HUES6 (cell line): Measurements from ENCODE around the gene GSG1.

Experiments
- H3K27ac ChIP-seq: 2 replicates; pipeline ENCODE4 v1.7.0; 2013; ENCODE audit warnings: low read depth, mild to moderate bottlenecking, low read length, inconsistent platforms
- H3K27me3 ChIP-seq: 2 replicates; pipeline ENCODE4 v1.6.1; 2013; ENCODE audit warnings: low read length; ENCODE audit not compliant: control insufficient read depth, insufficient read depth
- H3K36me3 ChIP-seq: 2 replicates; pipeline ENCODE4 v1.6.1; 2013; ENCODE audit warnings: low read length; ENCODE audit not compliant: control insufficient read depth, insufficient read depth
- H3K4me1 ChIP-seq: 2 replicates; pipeline ENCODE4 v1.6.1; 2013; ENCODE audit warnings: low read length; ENCODE audit not compliant: control insufficient read depth, insufficient read depth
- H3K4me3 ChIP-seq: 2 replicates; pipeline ENCODE4 v1.5.1; 2013; ENCODE audit warnings: low read depth, low read length
- H3K9ac ChIP-seq: one replicate; pipeline ENCODE4 v1.6.1; 2013; ENCODE audit warnings: mild to moderate bottlenecking, low read length
- H3K9me3 ChIP-seq: 2 replicates; pipeline ENCODE4 v1.6.1; 2013; ENCODE audit warnings: low read depth, low read length; ENCODE audit not compliant: control insufficient read depth, insufficient read depth

GSG1 gene

DNA sequence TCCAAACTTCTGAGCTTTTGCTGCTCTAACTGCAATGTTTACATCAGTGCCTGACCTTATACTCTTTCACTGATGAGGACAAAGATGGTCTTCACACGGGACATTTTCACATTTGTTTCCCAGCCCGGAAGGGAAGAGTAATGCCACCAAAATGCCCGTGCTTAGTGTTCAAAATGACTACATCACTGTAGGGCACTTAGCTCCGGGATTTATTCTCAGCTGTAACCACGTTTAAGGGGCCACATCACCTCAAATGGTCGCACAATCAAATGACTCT lies 2.9 kb downstream of the GSG1 start:
- Histone ChIP-seq H3K27me3 (no peaks in the 10 kb centered on the region), H3K9me3 (no peaks in the 10 kb centered on the region), H3K36me3 (no peaks in the 10 kb centered on the region), H3K9ac (peak overlapping the region; percentile 62), H3K4me1 (peaks cover 41% of the 10 kb centered on the region), H3K4me3 (peak overlapping the region; percentile 78), H3K27ac (peak overlapping the region; percentile 33; the same call in 1 of the 2 replicates)

DNA sequence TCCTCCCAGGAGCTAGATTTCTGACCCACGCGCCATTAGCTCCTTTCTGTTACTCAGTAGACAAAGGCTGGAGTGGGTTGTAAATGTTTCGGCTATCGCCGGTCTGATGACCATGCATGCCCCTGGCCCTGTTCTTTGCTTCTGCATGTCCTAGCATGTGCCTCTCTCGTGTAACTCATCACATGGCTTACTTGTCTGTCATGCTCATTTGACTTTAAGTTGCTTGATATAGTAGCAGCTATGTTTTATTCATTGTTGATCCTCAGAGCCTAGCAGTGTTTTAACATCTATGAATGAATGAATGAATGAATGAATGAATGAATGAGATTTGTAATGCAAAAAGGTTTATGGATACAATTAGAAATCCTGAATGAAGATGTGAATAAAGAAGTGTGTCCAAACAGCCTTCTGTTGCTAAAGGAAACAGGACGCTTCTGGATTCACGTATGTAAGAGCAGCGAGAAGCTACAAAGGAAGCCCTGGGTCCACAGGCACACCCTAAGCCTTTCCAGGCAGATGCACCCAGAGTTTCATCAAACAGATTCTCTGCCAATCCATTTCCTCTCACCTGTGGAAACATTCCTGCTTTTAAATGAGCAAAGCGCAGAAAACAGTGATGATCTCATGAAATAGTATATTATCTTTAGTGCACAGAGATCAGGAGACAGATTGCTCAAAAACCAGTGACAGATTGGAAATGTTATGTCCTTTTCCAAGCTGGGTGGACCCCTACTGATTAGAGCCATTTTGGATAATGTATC lies 3.4 kb downstream of the GSG1 start:
- Histone ChIP-seq H3K4me3 (peak overlapping the region; percentile 78), H3K9ac (peak overlapping the region; percentile 62), H3K4me1 (peaks cover 41% of the 10 kb centered on the region), H3K27me3 (no peaks in the 10 kb centered on the region), H3K9me3 (no peaks in the 10 kb centered on the region), H3K27ac (peak overlapping the region; percentile 33; the same call in 1 of the 2 replicates), H3K36me3 (no peaks in the 10 kb centered on the region)

DNA sequence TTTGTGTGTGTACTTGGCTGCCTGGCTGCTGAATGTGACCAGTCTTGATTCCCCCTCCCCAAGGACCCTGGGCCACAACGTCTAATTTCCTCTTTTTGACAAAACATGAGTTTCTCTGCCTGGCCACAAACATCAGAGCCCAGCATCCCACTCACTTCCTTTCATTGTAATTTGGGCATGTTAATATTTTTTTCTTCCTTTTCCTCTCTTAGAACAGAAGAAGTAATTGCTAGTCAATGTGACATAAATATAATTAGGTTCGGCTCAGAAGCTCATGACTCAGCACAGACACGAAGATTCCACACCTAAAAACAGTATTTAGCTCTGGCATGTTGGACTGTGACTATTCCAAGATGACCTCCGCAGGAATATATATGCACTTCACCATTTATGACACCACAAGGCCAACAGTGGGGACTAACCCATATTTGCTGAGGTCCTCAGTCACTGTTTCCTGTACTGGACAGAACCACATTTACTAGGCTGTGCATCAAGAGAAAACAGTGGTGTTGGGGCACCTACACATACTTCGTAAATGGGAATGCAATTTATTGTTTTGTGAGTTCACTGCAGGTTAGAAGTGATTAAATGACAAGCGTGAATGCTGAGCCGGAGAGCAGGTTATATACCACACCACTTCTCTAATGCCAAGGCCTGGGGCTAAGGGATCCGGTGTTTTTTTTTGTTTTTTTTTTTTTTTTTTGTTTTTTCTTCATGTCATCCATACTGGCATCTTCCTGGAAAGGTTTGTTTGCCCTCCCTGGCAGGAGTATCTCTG lies 4.2 kb downstream of the GSG1 start:
- Histone ChIP-seq H3K27ac (peak overlapping the region; percentile 28; the same call in 1 of the 2 replicates), H3K9me3 (no peaks in the 10 kb centered on the region), H3K4me3 (no peak overlapping the region), H3K27me3 (no peaks in the 10 kb centered on the region), H3K36me3 (no peaks in the 10 kb centered on the region), H3K4me1 (peaks cover 41% of the 10 kb centered on the region), H3K9ac (no peak overlapping the region)

DNA sequence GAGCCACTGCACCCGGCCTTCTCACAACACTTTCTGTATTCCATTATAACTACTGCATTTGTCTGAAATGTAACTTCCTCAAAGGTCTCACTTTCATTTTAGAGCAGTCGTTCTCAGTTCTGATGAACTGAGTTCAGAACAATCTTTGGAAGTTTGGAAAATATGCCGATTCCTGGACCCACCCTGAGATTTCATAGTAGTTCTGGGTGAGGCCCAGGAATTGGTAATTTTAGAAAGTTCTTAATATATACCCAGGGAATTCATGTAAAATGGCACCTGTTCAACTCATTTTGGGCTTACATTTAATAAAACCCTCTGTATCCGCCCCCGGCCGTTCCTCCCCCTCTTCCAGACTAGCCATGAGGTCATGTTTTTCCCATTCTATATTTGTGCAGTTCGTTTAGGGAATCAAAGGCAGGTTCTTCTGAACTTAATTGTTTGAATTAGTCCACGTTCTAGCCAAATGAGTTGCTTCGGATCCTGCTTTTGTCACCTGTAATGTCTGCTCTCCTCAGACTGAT lies 5.9 kb downstream of the GSG1 start:
- no peak overlapping the region for H3K27ac ChIP-seq

DNA sequence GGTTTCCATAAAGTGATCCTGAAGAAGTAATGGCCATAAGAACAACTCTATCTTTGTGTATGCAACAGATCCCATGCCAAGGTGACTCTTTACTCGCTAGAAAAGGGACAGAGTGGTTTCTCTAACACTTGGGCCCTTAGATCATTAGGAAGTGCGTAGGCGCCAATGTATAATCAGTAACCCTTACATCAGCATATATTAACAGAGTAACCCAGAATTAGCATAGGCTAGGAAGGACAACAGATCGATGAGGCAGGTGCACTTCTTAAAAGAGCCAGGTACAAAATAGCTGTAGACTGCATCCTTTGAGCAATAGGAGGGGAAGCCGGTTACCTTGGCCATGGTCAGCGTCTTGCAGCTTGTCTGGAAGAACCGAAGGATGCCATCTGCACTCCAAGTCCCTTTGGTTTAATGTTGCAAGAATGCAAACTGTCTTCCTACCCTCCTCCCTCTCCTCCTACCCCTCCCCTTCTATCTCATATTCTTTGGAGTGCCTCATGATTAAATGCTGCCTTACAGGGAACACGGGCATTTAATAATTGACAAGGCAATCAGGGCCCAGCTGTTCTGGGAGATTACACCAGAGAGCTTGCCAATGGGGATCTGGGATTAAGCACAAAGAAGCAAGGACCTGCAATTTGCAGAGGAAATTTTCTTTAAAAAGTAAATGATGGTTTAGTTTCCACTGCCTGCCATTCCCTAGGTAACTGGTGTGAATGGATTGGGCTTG lies 8.0 kb downstream of the GSG1 start:
- peaks cover 38% of the 10 kb centered on the region for H3K4me1 ChIP-seq
- H3K9me3 ChIP-seq: no peaks in the 10 kb centered on the region
- H3K36me3 ChIP-seq: no peaks in the 10 kb centered on the region
- H3K9ac ChIP-seq: no peak overlapping the region
- no peak overlapping the region for H3K4me3 ChIP-seq
- H3K27ac ChIP-seq: no peak overlapping the region
- H3K27me3 ChIP-seq: no peaks in the 10 kb centered on the region

More for the DNA sequence above, 5.9 kb downstream of the GSG1 start:
- Histone ChIP-seq H3K4me1 (peaks cover 41% of the 10 kb centered on the region), H3K4me3 (no peak overlapping the region), H3K27me3 (no peaks in the 10 kb centered on the region), H3K9ac (no peak overlapping the region), H3K9me3 (no peaks in the 10 kb centered on the region), H3K36me3 (no peaks in the 10 kb centered on the region)

DNA sequence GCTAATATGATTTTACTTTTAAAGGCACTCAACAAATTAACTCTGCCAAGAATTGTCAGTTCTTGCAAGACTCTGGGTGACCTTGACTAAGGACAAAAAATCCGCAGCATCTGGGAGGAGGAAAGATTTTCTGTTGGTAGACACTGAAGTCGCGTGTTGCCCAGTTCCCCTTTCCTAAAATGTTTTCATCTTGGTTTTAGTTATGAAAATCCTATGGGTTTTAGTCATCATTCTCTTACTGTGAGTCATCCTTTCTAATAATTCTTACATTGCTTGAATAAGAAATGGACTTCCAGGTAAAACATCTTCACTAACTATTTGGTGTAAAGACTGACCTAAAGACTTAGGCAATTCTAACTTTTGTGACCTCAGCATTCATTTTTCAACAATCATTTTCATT lies 9.1 kb downstream of the GSG1 start:
- H3K36me3 ChIP-seq: no peaks in the 10 kb centered on the region
- peaks cover 29% of the 10 kb centered on the region for H3K4me1 ChIP-seq
- H3K4me3 ChIP-seq: no peak overlapping the region
- no peaks in the 10 kb centered on the region for H3K27me3 ChIP-seq
- H3K27ac ChIP-seq: no peak overlapping the region
- H3K9me3 ChIP-seq: no peaks in the 10 kb centered on the region
- H3K9ac ChIP-seq: no peak overlapping the region

DNA sequence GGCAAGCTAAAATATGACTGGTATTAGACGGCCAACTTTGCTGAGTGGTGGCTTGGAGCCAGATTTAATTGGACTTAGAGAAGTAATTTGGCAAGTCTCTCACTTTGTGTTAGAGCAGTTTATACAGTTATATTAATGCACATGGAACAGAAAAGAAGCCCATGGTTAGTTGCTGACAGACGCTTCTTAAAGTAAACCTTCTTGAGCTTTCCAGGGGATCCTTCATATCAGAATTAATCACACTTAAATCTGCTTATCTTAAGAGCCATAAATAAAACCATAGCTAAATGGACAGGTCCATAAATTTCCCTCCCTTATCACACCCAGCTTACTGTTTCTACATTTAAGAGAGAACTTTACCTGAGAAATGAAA lies 9.6 kb downstream of the GSG1 start:
- H3K36me3 ChIP-seq: no peaks in the 10 kb centered on the region
- H3K9ac ChIP-seq: no peak overlapping the region
- H3K9me3 ChIP-seq: no peaks in the 10 kb centered on the region
- H3K27me3 ChIP-seq: no peaks in the 10 kb centered on the region
- no peak overlapping the region for H3K27ac ChIP-seq
- H3K4me3 ChIP-seq: no peak overlapping the region
- H3K4me1 ChIP-seq: peaks cover 29% of the 10 kb centered on the region

DNA sequence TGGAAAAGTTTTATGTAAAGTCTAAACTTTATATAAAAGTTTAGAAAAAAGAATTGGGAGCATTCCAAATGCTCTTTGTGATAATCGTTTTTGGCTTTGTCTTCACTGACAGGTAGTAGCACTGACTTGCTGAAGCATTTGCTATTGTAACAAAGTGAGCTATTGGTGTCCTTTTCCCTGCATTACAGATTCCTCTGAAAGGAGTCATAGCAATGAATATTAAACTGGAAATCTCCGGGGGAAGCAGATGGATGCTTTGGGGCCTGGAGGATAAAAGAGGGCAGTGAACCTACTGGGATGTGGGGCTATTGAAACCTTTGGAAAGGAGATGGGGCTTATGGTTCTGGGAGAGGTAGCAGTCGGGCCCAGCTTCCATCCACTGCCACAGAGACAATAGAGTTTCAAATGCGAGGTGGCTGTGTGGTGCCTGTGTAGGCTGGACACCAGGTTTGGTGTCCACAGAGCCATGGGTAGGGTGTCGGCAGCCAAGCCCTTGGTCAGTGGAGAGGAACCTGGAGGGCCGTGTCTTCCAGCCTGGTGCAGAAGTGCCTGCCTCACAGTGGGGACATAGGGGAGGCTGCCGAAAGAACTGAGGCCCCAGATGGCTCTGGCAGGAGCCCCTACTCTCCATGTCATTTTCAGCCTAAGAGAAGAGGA lies 10.1 kb downstream of the GSG1 start:
- H3K4me1 ChIP-seq: peaks cover 29% of the 10 kb centered on the region
- no peak overlapping the region for H3K27ac ChIP-seq
- no peak overlapping the region for H3K4me3 ChIP-seq
- no peak overlapping the region for H3K9ac ChIP-seq
- H3K9me3 ChIP-seq: no peaks in the 10 kb centered on the region
- H3K36me3 ChIP-seq: no peaks in the 10 kb centered on the region
- no peaks in the 10 kb centered on the region for H3K27me3 ChIP-seq

DNA sequence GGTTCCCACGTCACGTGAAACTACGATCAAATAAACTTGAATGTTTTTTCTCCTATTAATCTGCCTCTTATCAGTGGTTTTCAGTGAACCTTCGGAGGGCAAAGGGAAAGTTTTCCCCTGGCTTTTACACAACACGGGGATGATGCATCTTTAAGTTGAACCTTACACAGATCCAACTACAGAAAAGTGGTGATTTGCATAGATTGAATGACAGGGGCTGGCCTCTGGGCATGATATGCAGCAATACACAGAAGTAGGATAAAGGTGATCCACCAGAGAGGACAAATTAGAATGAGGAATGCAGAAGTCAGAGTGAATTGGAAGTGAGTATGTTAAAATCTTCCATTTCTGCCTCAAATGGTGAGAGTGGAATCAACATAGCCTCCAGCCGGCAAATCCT lies 11.6 kb downstream of the GSG1 start:
- Histone ChIP-seq H3K9ac (no peak overlapping the region), H3K36me3 (no peaks in the 10 kb centered on the region), H3K27ac (no peak overlapping the region), H3K4me1 (peaks cover 40% of the 10 kb centered on the region), H3K9me3 (no peaks in the 10 kb centered on the region), H3K4me3 (no peak overlapping the region), H3K27me3 (no peaks in the 10 kb centered on the region)

DNA sequence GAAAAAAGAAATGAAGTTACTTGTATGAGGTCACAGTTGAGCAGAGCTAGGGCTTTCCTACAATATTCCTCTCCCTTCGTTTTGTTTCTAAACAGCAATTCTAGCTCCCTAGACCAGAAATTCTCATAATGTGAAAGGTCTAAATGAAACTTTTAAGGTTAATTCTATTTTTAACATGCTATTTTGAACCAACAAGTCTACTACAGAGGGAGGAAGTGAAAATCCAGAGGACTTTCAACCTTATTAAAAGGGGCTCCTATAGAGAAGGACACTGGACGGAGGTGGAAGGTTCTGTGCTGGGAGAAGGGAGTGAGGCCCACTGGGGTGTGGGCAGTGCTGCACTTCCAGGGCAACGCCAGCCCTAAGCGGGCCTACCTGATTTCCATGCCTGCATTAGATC lies 13.4 kb downstream of the GSG1 start:
- Histone ChIP-seq H3K27me3 (no peaks in the 10 kb centered on the region), H3K9ac (no peak overlapping the region), H3K4me3 (no peak overlapping the region), H3K27ac (no peak overlapping the region), H3K36me3 (peaks cover 1% of the 10 kb centered on the region; the same call in 1 of the 2 replicates), H3K9me3 (no peaks in the 10 kb centered on the region), H3K4me1 (peaks cover 42% of the 10 kb centered on the region)
